ENCODE data around the gene DHCR7.
A peak's percentile ranks its signal among the peaks of the same experiment; 100 is the strongest.

Gene DHCR7

DNA sequence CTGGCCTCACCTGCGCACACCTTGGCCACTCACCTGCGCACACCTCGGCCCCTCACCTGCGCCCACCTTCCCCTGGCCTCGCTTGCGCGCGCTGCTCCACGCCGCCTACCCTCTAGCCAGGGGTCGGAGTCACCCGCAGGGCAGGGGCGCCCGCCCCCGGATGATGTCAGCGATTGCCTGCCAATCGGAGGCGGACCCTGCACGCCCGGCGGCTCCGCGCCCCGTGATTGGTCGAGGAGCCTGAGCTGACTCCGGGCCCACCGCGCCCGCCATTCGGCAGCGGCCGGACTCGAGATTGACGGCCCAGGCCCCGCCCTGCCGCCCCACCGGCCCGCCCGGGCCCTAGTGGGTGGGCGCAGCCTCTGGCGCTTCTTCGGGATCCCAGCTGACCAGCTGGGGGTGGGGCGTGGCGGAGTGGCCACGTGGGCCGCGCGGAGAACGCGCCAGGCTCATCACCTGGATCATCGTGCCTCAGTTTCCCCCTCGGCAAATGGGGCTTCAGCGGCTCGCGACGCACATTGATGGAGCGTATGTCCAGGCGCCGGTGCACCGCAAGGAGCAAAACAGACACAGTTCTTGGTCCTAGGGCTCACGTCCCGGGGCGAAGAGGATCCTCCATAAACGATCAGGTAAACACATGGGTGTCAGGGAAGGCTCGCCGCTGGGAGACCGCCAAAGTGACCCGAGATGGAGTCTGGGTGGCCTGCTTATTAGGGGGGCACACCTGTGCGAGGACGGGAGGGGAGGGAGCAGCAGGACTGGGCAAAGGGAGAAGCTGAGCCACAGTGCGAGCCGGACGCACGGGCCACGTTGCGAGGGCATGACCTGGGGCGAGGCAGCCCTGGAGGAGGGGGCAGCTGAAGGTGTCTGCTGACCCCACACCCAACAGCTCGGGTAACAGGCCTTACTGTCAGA, at the start of gene DHCR7:
Gene DHCR7 (minus strand): TSS at position 137 of the 915 bp plus-strand sequence. CDS start 3,441 bp downstream, outside the sequence.
- peak; percentile 94 for DNase-seq

GRCh38 chr11:71496421-71496820, 48.2 kb upstream of the DHCR7 start:
- DNase-seq, result no peak

- no peak for DNase-seq
Measured at GRCh38 chr11:71495286-71496230, 47.4 kb upstream of the DHCR7 start.

- no peak for DNase-seq
Measured at GRCh38 chr11:71491940-71492339, 43.7 kb upstream of the DHCR7 start.

GRCh38 chr11:71491531-71491930, 43.3 kb upstream of the DHCR7 start:
- DNase-seq, result no peak

- no peak for DNase-seq
Measured at GRCh38 chr11:71490731-71491390, 42.7 kb upstream of the DHCR7 start.

DNA sequence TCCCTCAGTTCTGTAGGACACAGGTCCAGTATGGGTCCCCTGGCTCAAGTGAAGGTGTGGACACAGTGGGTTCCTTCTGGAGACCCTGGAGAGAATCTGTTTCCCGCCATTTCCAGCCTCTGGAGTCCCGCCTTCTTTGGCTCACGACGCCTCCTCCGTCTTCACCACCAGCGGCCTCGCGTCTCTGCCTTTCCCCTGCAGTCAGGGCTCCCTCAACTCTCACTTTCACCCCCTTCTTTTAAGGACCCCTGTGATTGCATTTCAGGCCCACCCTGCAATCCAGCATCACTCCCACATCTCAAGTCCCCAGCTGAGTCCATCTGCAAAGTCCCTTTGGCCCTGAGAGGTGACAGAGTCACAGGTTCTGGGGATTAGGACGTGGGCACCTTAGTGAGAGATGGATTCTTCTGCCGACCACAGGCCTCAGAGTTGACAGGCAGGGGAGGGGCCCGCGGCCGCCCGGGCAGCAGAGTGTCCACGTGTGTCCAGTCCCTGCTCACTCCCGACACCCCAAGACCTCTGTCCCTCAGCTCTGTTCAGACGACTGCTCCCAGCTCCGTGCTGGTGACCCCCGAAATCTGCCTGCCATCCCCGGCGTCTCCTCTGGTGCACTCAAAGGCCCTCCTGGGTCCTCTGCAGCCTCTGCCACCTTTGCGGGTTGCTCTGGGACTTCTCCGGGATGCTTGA, 42.0 kb upstream of the DHCR7 start:
- no peak for DNase-seq

- no peak for DNase-seq
Measured at GRCh38 chr11:71489311-71490043, 41.3 kb upstream of the DHCR7 start.

GRCh38 chr11:71488681-71489270, 40.6 kb upstream of the DHCR7 start:
- no peak for DNase-seq

- no peak for DNase-seq
Measured at GRCh38 chr11:71486320-71486719, 38.1 kb upstream of the DHCR7 start.

GRCh38 chr11:71485466-71485865, 37.3 kb upstream of the DHCR7 start:
- DNase-seq, result no peak

DNA sequence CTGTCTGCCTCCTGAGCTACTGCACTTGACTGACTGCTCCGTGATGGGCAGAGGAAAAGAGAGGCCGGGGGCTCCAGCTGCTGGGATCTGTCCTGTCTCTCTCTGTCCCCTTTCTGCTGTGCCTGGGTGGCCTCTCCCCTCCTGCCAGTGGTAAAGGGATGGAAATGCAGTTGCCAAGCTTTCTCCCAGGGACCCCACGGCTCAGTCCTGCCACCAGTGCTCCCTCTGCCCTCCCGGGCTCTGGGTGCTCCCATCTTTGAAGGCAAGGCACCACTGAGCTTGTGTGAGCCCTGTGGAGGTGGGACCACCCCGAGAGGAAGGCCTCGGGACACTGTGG, 36.8 kb upstream of the DHCR7 start:
- DNase-seq, result no peak

GRCh38 chr11:71484248-71485062, 36.3 kb upstream of the DHCR7 start:
- no peak for DNase-seq

DNA sequence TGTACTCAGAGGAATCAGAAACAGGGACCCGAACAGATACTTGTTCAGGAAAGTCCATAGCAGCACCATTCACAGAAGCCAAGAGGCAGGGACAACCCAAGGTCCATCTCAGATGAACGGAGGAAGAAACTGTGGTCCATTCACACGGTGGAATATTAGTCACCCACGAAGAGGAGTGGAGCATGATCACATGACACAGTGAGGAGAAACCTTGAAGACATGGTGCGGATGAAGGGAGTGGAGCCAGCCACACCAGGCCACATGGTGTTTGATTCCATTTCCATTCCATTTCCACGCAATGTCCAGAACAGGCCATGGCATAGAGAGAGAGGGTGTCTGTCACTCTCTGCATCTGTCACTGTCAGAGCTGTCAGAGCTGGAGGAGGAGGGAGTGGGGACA, 35.5 kb upstream of the DHCR7 start:
- DNase-seq, result no peak

GRCh38 chr11:71482746-71483364, 34.7 kb upstream of the DHCR7 start:
- no peak for DNase-seq

GRCh38 chr11:71482216-71482615, 34.0 kb upstream of the DHCR7 start:
- no peak for DNase-seq

- DNase-seq, result no peak
Measured at GRCh38 chr11:71481101-71481960, 33.1 kb upstream of the DHCR7 start.

DNA sequence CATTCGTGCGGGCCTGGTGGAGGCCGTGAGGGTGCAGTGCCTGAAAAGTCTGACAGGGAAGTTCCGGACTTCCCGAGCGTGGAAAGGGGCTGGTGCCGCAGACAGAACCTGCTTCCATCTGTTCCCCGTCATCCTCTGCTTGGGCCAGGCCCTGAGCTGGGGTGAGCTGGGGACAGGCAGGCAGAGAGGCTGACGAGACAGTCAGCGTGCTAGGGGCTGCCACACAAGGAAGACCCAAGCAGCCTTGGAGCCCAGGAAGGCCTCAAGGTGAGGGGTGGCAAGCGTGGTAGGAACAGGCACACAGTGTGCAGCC, 30.3 kb upstream of the DHCR7 start:
- no peak for DNase-seq
